Stimulated activated CD8-positive, alpha-beta memory T cell treated with anti-CD3 and anti-CD28 coated beads, Interleukin-7, amount 100 ng/mL, for 48 hours (primary cell): ENCODE measurements around the gene ABHD2.
A peak's percentile ranks its signal among the peaks of the same experiment; 100 is the strongest.
"Not testable (repeated sequence)": the region's sequence is repeated elsewhere in the genome, so short reads cannot be mapped to it uniquely, and the experiment has no call there.

Experiments used
- DNase-seq, 2 donors: peaks; one replicate each; pipeline ENCODE4 v3.0.0-alpha.2; 2020; ENCODE audit warnings: low read depth in 1 of 2; ENCODE audit errors: extremely low read depth in 1 of 2

ABHD2 gene

GRCh38 chr15:89217031-89217430 is 128.8 kb downstream of the ABHD2 start:
- DNase-seq, result no peak

GRCh38 chr15:89217686-89218376 is 129.6 kb downstream of the ABHD2 start:
- no peak for DNase-seq

- no peak for DNase-seq
These were observed 130.3 kb downstream of the ABHD2 start for GRCh38 chr15:89218531-89218930.

GRCh38 chr15:89221543-89221942 is 133.3 kb downstream of the ABHD2 start, which contains the start of gene RLBP1:
Gene RLBP1, minus strand, starts transcription at chr15:89221579. Its CDS starts 2,604 bp downstream, at chr15:89218975.
- no peak for DNase-seq

- DNase-seq, result no peak
These were observed 137.3 kb downstream of the ABHD2 start for GRCh38 chr15:89225588-89225987.

GRCh38 chr15:89226359-89227221 is 138.3 kb downstream of the ABHD2 start:
- no peak for DNase-seq

GRCh38 chr15:89227425-89227824 is 139.2 kb downstream of the ABHD2 start:
- DNase-seq, result no peak

GRCh38 chr15:89230277-89230676 is 142.0 kb downstream of the ABHD2 start:
- DNase-seq, result no peak

GRCh38 chr15:89231832-89232231 is 143.6 kb downstream of the ABHD2 start:
- no peak for DNase-seq

GRCh38 chr15:89239883-89240810 is 151.9 kb downstream of the ABHD2 start:
- DNase-seq, result not testable (repeated sequence)

GRCh38 chr15:89243046-89243690 is 154.9 kb downstream of the ABHD2 start:
- no peak for DNase-seq

- DNase-seq, result peak; percentile 95 to 96
These were observed 155.7 kb downstream of the ABHD2 start, which contains the start of gene FANCI for GRCh38 chr15:89243691-89244573. Gene FANCI, plus strand, starts transcription at chr15:89243979. Its CDS starts 3,669 bp downstream, at chr15:89247648.

- no peak for DNase-seq
These were observed 156.3 kb downstream of the ABHD2 start for GRCh38 chr15:89244574-89244903.

GRCh38 chr15:89247446-89247845 is 159.2 kb downstream of the ABHD2 start:
- DNase-seq, result no peak

- no peak for DNase-seq
These were observed 160.3 kb downstream of the ABHD2 start for GRCh38 chr15:89248584-89248983.

- not testable (repeated sequence) for DNase-seq
These were observed 161.9 kb downstream of the ABHD2 start for GRCh38 chr15:89250142-89250541.
